IPS DF 4.7 (cell line): ENCODE data around the gene MXD3.
A peak's percentile ranks its signal among the peaks of the same experiment; 100 is the strongest.
"Not testable (repeated sequence)": the region's sequence is repeated elsewhere in the genome, so short reads cannot be mapped to it uniquely, and the experiment has no call there.

ENCODE experiments used
- DNase-seq: peaks from one replicate; pipeline ENCODE4 v3.0.0-alpha.2; 2013; ENCODE audit warnings: low spot score; ENCODE audit errors: extremely low read depth

Gene MXD3, protein sequence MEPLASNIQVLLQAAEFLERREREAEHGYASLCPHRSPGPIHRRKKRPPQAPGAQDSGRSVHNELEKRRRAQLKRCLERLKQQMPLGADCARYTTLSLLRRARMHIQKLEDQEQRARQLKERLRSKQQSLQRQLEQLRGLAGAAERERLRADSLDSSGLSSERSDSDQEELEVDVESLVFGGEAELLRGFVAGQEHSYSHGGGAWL

DNA sequence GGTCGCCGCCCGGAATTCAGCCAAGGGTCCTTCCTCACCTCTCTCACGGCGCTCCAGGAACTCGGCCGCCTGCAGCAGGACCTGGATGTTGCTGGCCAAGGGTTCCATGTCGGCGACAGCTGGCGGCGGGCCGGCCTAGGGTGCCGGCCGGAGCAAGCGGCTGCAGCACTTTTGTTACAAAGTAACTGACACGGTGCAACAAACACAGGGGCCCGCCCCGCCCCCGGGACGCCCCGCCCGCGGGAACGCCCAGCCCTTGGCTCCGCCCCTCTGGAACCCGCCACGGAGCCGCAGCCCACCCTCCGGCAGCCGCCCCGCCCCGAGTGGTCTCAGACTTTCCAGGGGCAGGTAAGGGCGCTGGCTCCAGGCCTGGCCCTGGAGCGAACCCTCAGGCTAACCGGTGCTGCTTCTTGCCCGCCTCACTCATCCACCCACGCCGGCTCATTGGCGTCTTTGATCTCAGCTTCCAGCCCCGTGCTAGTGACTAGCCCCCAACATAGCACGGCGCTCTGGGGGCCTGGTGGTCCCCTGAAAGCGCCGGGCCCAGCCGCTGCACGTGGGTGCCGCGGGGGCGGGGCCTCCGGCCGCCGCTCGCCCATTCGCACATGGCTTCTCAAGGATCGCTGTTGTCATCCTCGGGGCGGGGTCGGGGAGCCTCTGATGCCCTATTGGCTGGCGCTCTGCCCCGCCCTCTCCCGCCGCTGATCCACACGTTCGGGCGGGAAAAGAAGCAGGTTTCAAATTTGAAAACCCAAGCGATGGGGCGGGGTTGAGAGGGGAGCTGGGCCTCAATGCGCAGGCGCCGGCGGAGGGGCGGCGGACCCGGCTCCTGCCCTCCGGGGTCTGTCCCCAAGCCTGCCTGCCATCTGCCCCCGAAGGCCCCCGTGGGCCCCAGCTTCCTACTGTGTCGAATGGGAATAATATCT, at the start of gene MXD3:
Gene MXD3 (minus strand): TSS at position 176 of the 926 bp plus-strand sequence. CDS start 68 bp downstream, at position 108.
- no peak for DNase-seq

DNA sequence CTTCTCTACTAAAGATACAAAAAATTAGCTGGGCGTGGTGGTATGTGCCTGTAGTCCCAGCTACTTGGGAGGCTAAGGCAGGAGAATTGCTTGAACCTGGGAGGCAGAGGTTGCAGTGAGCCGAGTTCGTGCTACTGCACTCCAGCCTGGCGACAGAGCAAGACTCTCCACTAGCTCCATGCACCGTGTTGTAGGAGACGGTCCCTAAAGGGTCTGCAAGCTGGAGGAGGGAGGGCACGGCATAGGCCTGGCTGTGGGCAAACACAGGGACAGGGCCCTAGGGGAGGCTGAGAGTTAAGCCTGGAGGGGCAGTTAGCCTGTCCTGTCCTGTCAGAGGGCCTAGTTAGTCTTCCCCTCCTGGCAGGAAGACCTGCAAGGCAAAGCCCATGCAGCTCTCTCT, 49.0 kb upstream of the MXD3 start:
- DNase-seq: not testable (repeated sequence)

DNA sequence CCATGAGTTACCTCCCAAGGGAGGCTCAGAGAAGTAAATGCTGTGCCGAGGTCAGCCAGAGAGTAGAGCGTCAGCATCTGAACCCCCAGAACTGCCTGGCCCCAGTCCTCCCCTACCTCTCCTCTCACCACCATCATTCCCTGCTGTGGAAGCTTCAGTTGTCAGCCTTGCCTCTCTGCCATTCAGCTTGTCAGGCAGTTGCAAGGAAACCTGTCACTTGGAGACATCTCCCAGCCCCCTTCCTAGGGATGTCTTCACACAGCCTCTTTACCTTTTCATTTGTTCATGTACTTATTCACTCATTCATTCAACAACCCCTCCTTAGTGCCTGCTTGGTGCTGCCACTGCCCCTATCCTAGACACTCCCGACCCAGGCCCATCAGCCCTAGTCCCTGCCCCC, 48.2 kb upstream of the MXD3 start:
- no peak for DNase-seq

DNA sequence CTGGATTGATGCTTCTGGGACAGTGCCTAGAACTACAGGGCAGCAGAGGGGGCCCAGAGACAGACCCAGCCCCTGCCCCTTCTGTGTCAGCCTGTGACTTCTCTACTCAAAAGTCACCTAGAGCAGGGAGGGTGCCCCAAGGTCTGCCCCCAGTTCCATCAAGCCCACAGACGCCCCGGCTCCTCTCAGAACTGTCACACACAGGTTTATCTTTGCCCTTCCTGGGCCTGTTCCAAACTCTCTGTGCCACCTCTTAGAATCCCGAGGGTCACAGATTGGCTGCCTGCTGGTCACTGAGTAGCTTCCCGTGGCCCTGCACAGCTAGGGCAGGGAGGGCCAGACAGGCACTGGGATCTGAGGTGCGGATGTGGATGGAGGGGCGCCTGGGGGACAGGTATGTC, 47.8 kb upstream of the MXD3 start:
- no peak for DNase-seq

DNA sequence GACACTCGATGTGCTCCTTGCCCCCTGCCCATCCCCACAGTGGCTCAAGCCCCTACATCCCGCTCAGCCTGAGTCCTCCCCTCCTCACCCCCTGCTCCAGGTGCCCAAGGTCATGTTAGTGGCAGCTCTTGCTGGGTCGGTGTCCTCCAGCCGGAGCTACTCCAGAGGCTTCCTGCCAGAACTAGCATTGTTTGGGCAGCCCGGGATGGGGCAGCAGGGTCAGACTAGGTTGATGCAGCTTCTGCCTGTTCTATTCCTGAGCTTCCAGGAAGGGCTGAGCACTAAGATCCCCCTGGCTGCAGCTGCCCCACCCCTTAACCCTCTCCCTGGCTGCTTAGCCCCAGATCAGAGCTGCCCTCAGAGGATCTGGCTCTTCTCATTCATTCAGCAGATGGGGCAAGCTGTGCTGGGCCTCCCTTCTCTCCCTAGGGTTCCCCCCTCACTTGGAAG, 46.7 kb upstream of the MXD3 start:
- DNase-seq: no peak

DNA sequence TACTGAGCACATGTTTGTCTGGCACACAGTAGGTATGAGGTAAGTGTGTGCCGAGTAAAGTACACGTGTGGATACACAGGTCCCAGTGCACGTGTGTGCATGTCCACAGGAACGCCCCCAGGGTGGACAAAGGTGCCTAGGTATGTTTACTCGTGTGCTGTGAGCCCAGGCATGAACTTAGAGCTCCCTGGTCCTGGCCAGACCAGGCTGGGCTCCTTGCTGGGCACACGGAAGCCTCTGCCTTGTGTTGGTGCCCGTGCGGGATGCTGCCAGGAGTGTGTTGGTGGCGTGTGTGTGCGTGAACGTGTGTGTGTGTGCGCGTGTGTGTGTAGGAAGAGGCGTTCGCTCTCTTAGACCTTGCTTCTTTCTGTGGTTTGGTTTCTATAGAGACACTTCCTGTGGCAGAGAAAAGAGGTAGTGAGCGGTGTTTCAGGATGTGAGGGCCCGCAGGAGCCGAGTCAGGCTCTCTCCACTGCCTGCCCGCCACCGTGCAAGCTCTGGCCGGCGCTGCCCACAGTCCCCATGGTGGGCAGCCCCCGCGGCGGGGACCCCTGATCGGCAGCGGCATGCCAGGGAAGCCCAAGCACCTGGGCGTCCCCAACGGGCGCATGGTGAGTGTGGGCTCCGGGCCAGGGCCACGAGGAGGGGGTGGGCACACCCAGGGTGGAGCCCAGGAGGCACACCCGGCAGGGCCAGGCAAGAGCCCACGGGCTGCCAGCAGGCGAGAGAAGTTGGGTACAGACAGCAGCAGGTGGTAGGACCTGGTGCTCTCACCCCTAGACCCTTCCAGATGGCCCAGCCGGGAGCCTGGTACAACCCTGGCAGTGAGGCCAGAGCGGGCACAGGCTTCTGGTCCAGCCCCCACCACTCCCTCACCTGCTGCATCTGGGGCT, 46.0 kb upstream of the MXD3 start, which contains the start of gene RGS14:
Gene RGS14 (plus strand): TSS at position 466 of the 893 bp plus-strand sequence. CDS start 101 bp downstream, at position 567.
- no peak for DNase-seq

DNA sequence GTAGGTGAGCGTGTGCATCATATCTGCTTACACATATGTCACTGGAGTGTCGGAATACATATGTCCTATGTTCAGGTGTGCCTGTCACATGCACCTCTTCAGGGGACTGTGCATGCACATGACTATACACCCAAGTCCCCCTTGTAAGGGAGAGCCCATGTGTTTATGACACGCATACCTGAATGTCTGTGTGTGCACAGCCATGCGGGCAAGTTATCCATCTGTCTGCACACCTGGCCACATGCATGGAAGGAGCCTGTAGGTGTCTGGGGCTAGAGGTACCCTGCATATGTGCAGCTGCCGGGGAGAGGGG, 45.4 kb upstream of the MXD3 start:
- DNase-seq: no peak

DNA sequence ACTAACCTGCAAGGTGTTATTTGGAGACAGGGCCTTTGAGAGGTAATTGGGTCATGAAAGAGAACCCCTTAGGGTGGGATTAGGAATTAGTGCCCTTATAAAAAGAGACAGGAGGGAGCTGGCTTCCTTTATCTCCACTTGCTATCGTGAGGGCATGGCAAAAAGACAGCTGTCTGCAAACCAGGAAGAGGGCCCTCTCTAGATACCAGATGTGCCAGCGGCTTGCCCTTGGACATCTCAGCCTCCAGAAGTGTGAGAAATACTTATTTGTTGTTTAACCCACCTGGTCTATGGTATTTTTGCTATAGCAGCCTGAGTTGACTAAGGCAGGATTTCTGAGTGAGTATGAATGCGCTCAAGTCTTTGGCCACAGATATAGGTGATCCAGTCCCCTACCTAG, 45.0 kb upstream of the MXD3 start:
- DNase-seq: no peak

DNA sequence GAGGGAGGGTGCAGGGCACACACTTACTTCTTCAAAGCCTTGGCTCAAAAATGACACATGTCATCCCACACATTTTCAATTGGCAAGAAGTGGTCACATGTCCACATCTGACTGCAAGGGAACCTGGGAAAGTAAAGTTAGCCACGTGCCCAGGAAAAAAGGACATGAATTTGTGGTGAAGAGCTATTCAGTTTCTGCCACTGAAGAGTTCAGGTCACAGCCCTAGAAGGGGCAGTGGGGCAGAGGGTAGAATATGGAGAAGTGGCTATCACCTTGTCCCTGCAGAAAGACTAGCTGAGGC, 44.1 kb upstream of the MXD3 start:
- DNase-seq: no peak

DNA sequence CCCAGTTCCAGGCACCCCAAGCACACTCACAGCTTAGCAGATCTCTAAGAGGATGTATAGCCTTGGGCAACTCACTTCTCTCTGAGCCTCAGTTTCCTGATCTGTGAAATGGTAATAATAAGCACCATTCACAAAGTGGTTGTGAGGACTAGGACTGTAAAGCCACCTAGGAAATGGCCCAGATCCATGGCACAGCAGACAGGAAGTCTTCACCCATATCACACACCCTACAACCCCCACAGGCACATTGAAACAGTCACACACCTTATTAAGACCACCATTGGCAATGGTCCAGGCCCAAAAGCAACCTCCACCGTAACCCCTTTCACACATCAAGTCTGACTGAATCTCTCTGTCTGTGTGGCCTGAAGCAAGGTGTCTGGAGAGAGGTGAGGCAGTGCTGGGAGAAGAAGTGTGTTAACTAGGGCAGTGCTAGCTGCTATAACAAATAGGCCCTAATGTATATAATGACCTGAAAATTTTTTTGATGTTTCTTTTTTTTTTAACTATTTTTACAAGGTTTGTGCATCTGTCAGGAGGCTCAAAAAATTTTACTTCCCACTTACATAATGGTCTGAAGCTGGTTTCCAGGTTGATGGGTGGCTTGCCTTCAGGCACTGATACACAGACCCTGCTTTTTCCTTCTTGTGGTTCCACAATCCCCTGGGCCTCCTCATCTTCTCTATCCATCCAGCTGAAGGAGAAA, 43.6 kb upstream of the MXD3 start:
- DNase-seq: no peak

DNA sequence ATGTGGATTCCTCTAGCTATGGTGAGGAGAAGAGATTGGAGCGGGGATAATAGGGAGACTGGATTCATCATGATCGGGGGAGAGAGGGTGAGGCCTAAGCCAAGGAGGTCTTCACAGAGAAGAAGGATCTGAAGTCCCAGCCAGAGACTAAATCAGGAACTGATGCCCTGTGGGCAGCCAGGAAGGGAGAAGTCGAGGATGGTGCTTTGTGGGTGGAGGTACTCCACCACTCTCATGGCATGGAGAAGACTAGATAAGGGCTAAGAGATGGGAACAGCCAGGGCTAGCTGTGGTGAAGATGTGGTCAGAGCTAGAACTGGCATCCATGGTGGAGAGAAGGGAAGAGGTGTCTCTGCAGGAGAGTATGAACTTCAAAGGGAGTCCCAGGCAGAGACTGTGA, 43.0 kb upstream of the MXD3 start:
- DNase-seq: no peak

DNA sequence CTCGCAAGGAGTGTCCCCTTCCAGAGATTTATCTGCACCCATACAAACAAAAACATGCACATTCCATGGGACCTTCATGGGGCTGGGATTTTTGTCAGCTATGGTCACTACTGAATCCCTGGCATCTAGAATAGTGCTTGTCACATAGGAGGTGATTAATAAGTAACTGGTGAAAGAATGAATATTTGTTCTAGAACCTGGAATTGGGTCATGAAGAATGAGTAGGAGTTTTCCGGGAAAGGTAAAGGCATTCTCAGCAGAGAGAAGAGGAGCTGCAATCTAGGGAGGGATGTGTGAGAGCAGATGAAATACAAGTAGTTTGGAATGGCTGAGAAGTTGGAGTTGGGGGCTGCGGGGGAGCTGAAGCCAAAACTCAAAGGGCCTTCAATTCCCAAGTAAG, 42.6 kb upstream of the MXD3 start:
- no peak for DNase-seq

DNA sequence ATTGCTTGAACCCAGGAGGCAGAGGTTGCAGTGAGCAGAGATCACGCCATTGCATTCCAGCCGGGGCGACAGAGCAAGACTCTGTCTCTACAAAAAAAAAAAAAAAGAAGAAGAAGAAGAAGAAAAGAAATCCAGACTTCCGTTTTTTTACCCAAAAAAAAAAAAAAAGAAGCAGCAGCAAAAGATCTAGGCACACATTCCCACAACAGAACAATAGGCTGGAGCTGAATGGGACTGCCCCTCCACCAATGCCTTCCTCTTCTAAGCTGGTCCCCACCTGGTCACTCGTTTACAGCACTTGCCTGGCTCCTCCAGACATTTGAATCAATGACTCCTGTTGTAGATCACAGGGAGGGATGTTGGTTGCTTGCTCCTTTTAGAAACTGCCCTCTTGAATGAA, 41.4 kb upstream of the MXD3 start:
- no peak for DNase-seq

DNA sequence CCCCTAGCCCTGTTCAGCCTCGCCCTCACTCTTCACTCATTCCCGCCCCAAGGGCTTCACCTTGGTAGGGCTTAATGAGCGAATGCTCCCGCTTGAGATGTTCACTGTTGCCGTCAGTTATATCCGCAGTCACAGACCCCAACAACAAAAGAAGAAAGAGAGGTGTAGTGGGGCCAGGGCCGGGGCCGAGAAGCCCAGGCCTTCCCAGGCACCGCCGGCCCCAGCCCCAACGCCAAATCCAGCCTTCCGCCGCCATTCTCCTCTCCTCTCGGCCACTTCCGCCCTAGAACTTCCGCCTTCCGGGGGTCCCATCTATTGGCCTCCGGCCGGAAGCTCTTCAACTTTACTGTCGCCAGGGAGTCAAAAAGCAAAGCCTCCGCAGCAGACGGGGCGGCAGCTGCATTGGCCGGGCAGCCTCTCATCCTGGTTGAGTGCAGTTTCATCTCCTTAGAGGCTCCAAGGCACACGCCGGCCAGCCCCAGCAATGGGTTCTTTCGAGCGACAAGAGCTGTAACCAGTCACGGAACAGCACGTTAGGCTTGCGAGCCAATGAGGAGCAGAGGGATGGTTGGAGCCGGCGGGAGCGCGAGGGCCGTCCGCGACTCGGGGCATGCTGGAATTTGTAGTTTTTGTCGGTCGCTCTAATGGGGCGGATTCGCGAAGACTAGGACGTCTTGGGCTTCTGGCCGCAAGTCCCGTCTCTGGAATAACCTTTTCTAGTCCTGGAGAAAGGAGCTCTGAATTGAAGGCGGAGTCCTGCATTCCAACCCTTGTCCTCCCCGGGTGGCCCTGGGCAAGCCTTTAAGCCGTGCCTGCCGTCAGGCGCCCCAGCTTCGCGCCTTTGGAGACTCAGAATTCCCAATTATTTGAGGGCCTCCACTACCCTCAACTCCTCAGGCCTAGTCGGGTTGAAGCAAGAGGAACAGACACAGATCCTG, 40.0 kb upstream of the MXD3 start, which contains the start of gene LMAN2:
Gene LMAN2 (minus strand): TSS at position 277 of the 938 bp plus-strand sequence. CDS start 21 bp downstream, at position 256.
- DNase-seq: peak; percentile 76

DNA sequence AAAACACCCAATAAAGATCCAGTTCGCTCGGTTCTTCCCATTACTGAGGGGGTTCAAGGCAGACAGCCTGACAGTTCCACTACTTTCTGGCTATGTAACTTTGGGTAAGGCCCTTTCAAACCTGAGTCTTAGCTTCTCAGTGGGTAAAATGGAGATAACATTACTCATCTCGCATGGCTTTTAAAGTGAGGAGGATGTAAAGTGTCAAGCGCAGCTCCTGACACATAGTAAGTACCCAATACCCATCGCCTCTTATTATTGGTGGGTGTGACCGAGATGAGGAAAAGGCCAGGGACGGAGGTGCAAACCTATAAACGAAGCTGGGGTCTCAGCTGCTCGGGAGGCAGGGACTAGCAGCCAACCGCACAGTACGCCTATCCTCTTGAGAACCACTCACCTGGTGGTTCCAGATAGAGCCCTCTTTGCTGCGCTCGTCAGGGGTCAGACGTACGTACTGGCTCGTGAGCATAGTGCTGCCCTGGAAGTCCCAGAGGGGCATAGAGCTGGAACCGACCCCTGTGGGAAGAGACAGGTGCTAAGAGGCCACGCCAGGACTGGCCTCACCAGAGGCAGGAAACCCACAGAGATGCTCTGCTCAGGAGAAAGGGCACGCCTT, 39.2 kb upstream of the MXD3 start:
- DNase-seq: no peak

DNA sequence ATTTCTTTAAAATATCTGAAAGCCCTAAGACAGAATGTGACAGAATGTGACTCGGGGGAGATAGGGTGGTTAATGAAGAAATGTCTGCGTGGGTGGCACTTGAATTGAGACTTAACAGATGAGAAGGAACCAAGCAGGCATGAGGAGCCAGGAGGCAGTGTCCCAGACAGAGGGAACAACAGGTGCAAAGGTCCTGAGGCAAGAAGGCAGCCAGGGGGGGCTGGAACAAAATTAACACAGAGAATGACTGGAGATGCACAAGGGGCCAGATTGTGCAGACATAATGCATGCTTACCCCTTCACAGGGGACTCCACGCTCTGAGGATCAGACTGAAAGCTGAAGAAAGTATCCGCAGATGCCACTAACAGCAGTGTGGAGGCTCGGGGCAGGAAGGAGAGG, 38.1 kb upstream of the MXD3 start:
- no peak for DNase-seq

DNA sequence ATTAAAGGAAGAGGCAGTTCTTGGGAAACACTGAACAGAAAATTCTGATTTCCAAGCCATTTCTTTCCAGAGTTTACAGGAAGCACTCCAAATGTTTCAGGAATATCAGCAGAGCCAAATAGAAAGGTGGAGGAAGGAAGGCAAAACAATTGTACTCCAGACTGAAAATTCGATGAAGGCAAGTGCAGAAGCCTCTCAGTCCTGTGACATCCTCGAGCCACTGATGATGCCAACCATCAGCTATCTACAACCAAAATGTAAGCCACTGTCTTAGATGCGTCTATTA, 37.6 kb upstream of the MXD3 start:
- no peak for DNase-seq

DNA sequence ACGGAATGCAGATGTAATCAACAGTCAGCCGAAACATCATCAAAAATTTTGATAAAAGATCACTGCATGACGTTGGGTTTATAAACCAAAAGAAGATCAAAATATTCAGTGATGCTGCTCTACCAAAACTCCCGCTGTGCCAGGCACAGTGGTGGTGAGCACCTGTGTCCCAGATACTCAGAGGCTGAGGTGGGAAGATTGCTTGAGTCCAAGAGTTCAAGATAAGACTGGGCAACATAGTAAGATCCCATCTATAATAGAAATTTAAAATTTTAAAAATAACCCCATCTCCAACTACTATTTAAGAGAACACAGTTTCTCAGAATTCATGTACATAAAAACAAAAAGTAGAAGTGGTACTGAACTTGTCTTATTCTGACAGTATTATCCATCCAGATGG, 36.0 kb upstream of the MXD3 start:
- no peak for DNase-seq

DNA sequence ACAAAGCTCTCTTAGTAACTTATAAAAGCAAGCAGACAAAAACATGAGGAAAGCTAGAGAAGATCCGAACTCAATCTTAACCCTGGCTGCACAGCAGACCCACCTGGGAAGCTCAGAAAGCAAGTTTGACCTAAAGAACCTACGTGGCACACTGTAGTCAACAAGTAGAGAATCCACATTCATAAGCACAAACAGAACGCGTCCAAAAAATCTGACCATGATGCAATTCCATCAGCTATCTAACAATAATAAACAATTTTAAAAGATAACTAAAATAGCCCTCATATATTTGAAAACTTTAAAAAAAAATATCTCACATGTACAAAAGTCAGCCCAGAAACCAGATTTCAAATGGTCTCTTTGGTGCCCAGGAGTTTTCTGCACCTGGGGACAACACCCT, 35.1 kb upstream of the MXD3 start:
- no peak for DNase-seq

DNA sequence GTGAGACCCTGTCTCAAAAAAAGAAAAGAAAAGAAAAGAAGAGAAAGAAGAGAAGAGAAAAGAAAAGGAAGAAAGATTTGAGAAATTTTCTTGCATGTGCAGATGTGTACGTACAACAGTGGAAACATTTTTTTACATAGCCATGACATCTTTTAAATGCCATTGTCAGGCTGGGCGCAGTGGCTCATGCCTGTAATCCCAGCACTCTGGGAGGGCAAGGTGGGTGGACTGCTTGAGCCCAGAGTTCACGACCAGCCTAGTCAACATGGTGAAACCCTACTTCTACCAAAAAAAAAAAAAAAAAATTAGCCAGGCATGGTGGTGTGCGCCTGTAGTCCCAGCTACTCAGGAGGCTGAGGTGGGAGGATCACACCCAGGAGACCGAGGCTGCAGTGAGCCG, 33.2 kb upstream of the MXD3 start:
- DNase-seq: no peak
